ENCODE results near the gene PVRIG. TPM values are rescaled to one million over a fixed set of nuclear protein-coding genes. Genes with fewer than 3 reads are reported as not detected.
A peak's percentile ranks its signal among the peaks of the same experiment; 100 is the strongest.

PVRIG gene
- total RNA-seq, 1 experiment from 2014 or later = 0.55 TPM

GRCh38 chr7:100177045-100178001 is 42.4 kb upstream of the PVRIG start, which contains the start of the genes GPC2 and STAG3 (continued):
- TF ChIP-seq ZNF138 (CRISPR knock-in tag; conservative IDR thresholded peaks at IDR 0.05) = peak; percentile 86; the same call in 1 of the 2 replicates
- TF ChIP-seq FOXP1 (CRISPR knock-in tag; IDR thresholded peaks at IDR 0.05; ENCODE audit: borderline replicate concordance) = peak; percentile 99
- peak; percentile 78 for TF ChIP-seq ATF3 (CRISPR knock-in tag; conservative IDR thresholded peaks at IDR 0.05)
- TF ChIP-seq CREM (CRISPR knock-in tag; IDR thresholded peaks at IDR 0.05) = peak; percentile 82; the same call in 1 of the 2 replicates
- no peak for TF ChIP-seq PRRX2 (CRISPR knock-in tag; IDR thresholded peaks at IDR 0.05)
- TF ChIP-seq NR3C1 (CRISPR knock-in tag; conservative IDR thresholded peaks at IDR 0.05; ENCODE audit: low read depth) = no peak
- TF ChIP-seq, protein P1, sequence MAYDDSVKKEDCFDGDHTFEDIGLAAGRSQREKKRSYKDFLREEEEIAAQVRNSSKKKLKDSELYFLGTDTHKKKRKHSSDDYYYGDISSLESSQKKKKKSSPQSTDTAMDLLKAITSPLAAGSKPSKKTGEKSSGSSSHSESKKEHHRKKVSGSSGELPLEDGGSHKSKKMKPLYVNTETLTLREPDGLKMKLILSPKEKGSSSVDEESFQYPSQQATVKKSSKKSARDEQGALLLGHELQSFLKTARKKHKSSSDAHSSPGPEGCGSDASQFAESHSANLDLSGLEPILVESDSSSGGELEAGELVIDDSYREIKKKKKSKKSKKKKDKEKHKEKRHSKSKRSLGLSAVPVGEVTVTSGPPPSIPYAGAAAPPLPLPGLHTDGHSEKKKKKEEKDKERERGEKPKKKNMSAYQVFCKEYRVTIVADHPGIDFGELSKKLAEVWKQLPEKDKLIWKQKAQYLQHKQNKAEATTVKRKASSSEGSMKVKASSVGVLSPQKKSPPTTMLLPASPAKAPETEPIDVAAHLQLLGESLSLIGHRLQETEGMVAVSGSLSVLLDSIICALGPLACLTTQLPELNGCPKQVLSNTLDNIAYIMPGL (CRISPR knock-in tag; IDR thresholded peaks at IDR 0.05) = 0 out of 2 replicates have a peak, but pooled peaks have one; percentile 75
- no peak for TF ChIP-seq MXD4 (CRISPR knock-in tag; IDR thresholded peaks at IDR 0.05; ENCODE audit: borderline replicate concordance)
- TF ChIP-seq, protein P2, sequence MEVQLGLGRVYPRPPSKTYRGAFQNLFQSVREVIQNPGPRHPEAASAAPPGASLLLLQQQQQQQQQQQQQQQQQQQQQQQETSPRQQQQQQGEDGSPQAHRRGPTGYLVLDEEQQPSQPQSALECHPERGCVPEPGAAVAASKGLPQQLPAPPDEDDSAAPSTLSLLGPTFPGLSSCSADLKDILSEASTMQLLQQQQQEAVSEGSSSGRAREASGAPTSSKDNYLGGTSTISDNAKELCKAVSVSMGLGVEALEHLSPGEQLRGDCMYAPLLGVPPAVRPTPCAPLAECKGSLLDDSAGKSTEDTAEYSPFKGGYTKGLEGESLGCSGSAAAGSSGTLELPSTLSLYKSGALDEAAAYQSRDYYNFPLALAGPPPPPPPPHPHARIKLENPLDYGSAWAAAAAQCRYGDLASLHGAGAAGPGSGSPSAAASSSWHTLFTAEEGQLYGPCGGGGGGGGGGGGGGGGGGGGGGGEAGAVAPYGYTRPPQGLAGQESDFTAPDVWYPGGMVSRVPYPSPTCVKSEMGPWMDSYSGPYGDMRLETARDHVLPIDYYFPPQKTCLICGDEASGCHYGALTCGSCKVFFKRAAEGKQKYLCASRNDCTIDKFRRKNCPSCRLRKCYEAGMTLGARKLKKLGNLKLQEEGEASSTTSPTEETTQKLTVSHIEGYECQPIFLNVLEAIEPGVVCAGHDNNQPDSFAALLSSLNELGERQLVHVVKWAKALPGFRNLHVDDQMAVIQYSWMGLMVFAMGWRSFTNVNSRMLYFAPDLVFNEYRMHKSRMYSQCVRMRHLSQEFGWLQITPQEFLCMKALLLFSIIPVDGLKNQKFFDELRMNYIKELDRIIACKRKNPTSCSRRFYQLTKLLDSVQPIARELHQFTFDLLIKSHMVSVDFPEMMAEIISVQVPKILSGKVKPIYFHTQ (CRISPR knock-in tag; IDR thresholded peaks at IDR 0.05) = no peak
- no peak for TF ChIP-seq ZNF423 (CRISPR knock-in tag; IDR thresholded peaks at IDR 0.05)
- TF ChIP-seq JAZF1 (CRISPR knock-in tag; IDR thresholded peaks at IDR 0.05) = no peak
- TF ChIP-seq ELF4 (CRISPR knock-in tag; IDR thresholded peaks at IDR 0.05; ENCODE audit: low read depth) = peak; percentile 79; the same call in 1 of the 2 replicates
- peak; percentile 69; the same call in 1 of the 2 replicates for TF ChIP-seq PREB (CRISPR knock-in tag; IDR thresholded peaks at IDR 0.05; ENCODE audit: borderline replicate concordance)
- peak; percentile 97 for TF ChIP-seq TP53 (CRISPR knock-in tag; IDR thresholded peaks at IDR 0.05)
- TF ChIP-seq, protein P3, sequence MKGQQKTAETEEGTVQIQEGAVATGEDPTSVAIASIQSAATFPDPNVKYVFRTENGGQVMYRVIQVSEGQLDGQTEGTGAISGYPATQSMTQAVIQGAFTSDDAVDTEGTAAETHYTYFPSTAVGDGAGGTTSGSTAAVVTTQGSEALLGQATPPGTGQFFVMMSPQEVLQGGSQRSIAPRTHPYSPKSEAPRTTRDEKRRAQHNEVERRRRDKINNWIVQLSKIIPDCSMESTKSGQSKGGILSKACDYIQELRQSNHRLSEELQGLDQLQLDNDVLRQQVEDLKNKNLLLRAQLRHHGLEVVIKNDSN (CRISPR knock-in tag; IDR thresholded peaks at IDR 0.05) = peak; percentile 86
- peak; percentile 89 for TF ChIP-seq JUN (CRISPR knock-in tag; IDR thresholded peaks at IDR 0.05)
- TF ChIP-seq, protein P4, sequence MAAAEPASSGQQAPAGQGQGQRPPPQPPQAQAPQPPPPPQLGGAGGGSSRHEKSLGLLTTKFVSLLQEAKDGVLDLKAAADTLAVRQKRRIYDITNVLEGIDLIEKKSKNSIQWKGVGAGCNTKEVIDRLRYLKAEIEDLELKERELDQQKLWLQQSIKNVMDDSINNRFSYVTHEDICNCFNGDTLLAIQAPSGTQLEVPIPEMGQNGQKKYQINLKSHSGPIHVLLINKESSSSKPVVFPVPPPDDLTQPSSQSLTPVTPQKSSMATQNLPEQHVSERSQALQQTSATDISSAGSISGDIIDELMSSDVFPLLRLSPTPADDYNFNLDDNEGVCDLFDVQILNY (CRISPR knock-in tag; IDR thresholded peaks at IDR 0.05) = peak; percentile 92
- TF ChIP-seq, protein P5, sequence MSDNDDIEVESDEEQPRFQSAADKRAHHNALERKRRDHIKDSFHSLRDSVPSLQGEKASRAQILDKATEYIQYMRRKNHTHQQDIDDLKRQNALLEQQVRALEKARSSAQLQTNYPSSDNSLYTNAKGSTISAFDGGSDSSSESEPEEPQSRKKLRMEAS (CRISPR knock-in tag; IDR thresholded peaks at IDR 0.05) = peak; percentile 99
- peak; percentile 96 for TF ChIP-seq TEAD1 (CRISPR knock-in tag; IDR thresholded peaks at IDR 0.05)
- TF ChIP-seq ZNF416 (CRISPR knock-in tag; IDR thresholded peaks at IDR 0.05) = no peak
- peak; percentile 98 for TF ChIP-seq ZNF232 (CRISPR knock-in tag; IDR thresholded peaks at IDR 0.05)
- TF ChIP-seq, protein P6, sequence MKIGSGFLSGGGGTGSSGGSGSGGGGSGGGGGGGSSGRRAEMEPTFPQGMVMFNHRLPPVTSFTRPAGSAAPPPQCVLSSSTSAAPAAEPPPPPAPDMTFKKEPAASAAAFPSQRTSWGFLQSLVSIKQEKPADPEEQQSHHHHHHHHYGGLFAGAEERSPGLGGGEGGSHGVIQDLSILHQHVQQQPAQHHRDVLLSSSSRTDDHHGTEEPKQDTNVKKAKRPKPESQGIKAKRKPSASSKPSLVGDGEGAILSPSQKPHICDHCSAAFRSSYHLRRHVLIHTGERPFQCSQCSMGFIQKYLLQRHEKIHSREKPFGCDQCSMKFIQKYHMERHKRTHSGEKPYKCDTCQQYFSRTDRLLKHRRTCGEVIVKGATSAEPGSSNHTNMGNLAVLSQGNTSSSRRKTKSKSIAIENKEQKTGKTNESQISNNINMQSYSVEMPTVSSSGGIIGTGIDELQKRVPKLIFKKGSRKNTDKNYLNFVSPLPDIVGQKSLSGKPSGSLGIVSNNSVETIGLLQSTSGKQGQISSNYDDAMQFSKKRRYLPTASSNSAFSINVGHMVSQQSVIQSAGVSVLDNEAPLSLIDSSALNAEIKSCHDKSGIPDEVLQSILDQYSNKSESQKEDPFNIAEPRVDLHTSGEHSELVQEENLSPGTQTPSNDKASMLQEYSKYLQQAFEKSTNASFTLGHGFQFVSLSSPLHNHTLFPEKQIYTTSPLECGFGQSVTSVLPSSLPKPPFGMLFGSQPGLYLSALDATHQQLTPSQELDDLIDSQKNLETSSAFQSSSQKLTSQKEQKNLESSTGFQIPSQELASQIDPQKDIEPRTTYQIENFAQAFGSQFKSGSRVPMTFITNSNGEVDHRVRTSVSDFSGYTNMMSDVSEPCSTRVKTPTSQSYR (CRISPR knock-in tag; IDR thresholded peaks at IDR 0.05) = peak; percentile 99
- TF ChIP-seq MLX (CRISPR knock-in tag; IDR thresholded peaks at IDR 0.05) = peak; percentile 88
- peak; percentile 97 for TF ChIP-seq CREB1 (CRISPR knock-in tag; IDR thresholded peaks at IDR 0.05)
- no peak for TF ChIP-seq OVOL2 (CRISPR knock-in tag; IDR thresholded peaks at IDR 0.05; ENCODE audit: borderline replicate concordance)

Measured in WTC11 (cell line).